Epithelial cell of proximal tubule (primary cell): ENCODE measurements around the gene ITGB4. TPM values are rescaled to one million over a fixed set of nuclear protein-coding genes. Genes with fewer than 3 reads are reported as not detected.

Source experiments
- DNase-seq: peaks from one replicate; pipeline ENCODE4 v3.0.0-alpha.2; 2011; ENCODE audit warnings: low read depth
- H3K4me3 ChIP-seq: 2 replicates; pipeline ENCODE4 v1.5.1; 2011; ENCODE audit warnings: low read depth, mild to moderate bottlenecking, low read length
- CTCF ChIP-seq: conservative IDR thresholded peaks from 2 replicates; pipeline ENCODE4 v1.5.1; 2012; ENCODE audit warnings: low read depth, mild to moderate bottlenecking, low read length
- total RNA-seq: library from RNA; depleted of rRNA; stranded (reverse); fragments of >200 nt; gene quantifications from 2 replicates; pipeline ENCODE4 v1.2.3, GENCODE V29; 2015

The ITGB4 gene
- total RNA-seq, 1 donor from 2014 or later = 33.3 TPM

GRCh38 chr17:75740631-75741077 lies 19.4 kb downstream of the ITGB4 start:
- H3K4me3 ChIP-seq = no peak overlapping the region
- no peak for TF ChIP-seq CTCF
- no peak for DNase-seq

- TF ChIP-seq CTCF = no peak
- no peak overlapping the region for H3K4me3 ChIP-seq
- no peak for DNase-seq
Measured at GRCh38 chr17:75742337-75742736, 21.1 kb downstream of the ITGB4 start.

- DNase-seq = no peak
- no peak overlapping the region for H3K4me3 ChIP-seq
- TF ChIP-seq CTCF = no peak
Measured at GRCh38 chr17:75743625-75744206, 22.5 kb downstream of the ITGB4 start.

GRCh38 chr17:75748706-75749105 lies 27.4 kb downstream of the ITGB4 start:
- H3K4me3 ChIP-seq = no peak overlapping the region
- no peak for DNase-seq
- TF ChIP-seq CTCF = no peak

- no peak for DNase-seq
- peak; percentile 87 for TF ChIP-seq CTCF
- no peak overlapping the region for H3K4me3 ChIP-seq
Measured at GRCh38 chr17:75749545-75750389, 28.5 kb downstream of the ITGB4 start.

GRCh38 chr17:75750661-75751423 lies 29.6 kb downstream of the ITGB4 start:
- TF ChIP-seq CTCF = no peak
- no peak overlapping the region for H3K4me3 ChIP-seq
- DNase-seq = no peak
